Measurements from ENCODE around the gene TMCO4.

DNA sequence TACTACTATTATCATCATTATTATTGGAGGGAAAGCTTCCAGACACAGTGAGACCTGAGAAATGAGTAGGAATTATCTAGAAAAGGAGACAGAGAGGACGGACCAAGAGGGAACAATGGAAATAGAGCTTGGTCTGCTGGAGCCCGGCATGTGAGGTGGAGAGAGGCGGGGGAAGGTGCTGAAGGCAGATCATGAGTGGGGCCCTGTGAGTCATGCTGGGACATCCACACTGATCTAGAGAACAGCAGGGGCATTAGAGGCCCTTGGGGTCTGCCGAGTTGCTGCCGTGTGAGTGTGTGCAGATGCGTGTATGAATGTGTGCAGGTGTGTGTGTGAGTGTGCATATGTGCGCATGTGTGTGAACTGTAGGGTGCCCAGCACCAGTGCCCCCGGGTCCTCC is 65.7 kb downstream of the TMCO4 start:
- TF ChIP-seq EP300 (IDR thresholded peaks at IDR 0.05; ENCODE audit: borderline replicate concordance): no peak
- no peak for TF ChIP-seq FOXM1 (IDR thresholded peaks at IDR 0.05; ENCODE audit: borderline replicate concordance, low read depth)
- TF ChIP-seq TAF1 (IDR thresholded peaks at IDR 0.05; ENCODE audit: low read depth): no peak
- TF ChIP-seq, protein P1, sequence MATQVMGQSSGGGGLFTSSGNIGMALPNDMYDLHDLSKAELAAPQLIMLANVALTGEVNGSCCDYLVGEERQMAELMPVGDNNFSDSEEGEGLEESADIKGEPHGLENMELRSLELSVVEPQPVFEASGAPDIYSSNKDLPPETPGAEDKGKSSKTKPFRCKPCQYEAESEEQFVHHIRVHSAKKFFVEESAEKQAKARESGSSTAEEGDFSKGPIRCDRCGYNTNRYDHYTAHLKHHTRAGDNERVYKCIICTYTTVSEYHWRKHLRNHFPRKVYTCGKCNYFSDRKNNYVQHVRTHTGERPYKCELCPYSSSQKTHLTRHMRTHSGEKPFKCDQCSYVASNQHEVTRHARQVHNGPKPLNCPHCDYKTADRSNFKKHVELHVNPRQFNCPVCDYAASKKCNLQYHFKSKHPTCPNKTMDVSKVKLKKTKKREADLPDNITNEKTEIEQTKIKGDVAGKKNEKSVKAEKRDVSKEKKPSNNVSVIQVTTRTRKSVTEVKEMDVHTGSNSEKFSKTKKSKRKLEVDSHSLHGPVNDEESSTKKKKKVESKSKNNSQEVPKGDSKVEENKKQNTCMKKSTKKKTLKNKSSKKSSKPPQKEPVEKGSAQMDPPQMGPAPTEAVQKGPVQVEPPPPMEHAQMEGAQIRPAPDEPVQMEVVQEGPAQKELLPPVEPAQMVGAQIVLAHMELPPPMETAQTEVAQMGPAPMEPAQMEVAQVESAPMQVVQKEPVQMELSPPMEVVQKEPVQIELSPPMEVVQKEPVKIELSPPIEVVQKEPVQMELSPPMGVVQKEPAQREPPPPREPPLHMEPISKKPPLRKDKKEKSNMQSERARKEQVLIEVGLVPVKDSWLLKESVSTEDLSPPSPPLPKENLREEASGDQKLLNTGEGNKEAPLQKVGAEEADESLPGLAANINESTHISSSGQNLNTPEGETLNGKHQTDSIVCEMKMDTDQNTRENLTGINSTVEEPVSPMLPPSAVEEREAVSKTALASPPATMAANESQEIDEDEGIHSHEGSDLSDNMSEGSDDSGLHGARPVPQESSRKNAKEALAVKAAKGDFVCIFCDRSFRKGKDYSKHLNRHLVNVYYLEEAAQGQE (IDR thresholded peaks at IDR 0.05; ENCODE audit: low read depth): no peak
- no peak for TF ChIP-seq YY1 (IDR thresholded peaks at IDR 0.05; ENCODE audit: low read depth)
- no peak for TF ChIP-seq TEAD4 (IDR thresholded peaks at IDR 0.05)
- TF ChIP-seq, protein P2, sequence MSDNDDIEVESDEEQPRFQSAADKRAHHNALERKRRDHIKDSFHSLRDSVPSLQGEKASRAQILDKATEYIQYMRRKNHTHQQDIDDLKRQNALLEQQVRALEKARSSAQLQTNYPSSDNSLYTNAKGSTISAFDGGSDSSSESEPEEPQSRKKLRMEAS (IDR thresholded peaks at IDR 0.05): no peak
- no peak for TF ChIP-seq CEBPB (IDR thresholded peaks at IDR 0.05)
